ENCODE results near the gene DTHD1. TPM values are rescaled to one million over a fixed set of nuclear protein-coding genes. Genes with fewer than 3 reads are reported as not detected.

DTHD1 gene
- total and polyA plus RNA-seq, 7 donors: under 0.01 to 0.27 (median 0.21) TPM; not detected in 3

DNA sequence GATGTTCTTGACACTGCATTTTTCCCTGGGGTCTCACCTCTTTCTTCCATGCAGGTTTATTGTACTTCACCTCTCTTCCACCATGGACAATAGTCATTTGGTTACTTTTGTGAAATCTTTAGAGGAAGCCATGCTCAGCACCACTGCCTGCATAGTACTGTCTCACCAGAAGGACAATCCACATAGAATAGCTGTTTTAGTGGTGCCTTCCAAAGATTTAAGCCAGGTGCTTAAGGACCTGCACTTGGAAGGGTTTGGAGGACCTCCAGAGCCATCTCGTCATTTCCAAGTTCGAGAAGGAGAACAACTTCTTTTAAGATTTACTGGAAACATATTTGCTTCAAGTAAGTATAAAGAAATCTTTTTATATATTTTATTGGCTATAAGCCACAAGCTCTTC lies 26.7 kb downstream of the DTHD1 start:
- DNase-seq: no peak
- Histone ChIP-seq H3K36me3 (no peaks in the 10 kb centered on the region), H3K9me3 (no peaks in the 10 kb centered on the region), H3K27me3 (no peaks in the 10 kb centered on the region), H3K4me3 (no peak overlapping the region), H3K27ac (no peak overlapping the region), H3K4me1 (no peaks in the 10 kb centered on the region)
- 64 to 92% methylated on average over 2 of the region's 2 CpGs for WGBS, 2 donors
- TF ChIP-seq, protein P1, sequence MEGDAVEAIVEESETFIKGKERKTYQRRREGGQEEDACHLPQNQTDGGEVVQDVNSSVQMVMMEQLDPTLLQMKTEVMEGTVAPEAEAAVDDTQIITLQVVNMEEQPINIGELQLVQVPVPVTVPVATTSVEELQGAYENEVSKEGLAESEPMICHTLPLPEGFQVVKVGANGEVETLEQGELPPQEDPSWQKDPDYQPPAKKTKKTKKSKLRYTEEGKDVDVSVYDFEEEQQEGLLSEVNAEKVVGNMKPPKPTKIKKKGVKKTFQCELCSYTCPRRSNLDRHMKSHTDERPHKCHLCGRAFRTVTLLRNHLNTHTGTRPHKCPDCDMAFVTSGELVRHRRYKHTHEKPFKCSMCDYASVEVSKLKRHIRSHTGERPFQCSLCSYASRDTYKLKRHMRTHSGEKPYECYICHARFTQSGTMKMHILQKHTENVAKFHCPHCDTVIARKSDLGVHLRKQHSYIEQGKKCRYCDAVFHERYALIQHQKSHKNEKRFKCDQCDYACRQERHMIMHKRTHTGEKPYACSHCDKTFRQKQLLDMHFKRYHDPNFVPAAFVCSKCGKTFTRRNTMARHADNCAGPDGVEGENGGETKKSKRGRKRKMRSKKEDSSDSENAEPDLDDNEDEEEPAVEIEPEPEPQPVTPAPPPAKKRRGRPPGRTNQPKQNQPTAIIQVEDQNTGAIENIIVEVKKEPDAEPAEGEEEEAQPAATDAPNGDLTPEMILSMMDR (IDR thresholded peaks at IDR 0.05): no peak
- no peak for TF ChIP-seq POLR2AphosphoS5 (IDR thresholded peaks at IDR 0.05)
- no peak for TF ChIP-seq EP300 (IDR thresholded peaks at IDR 0.05)
- TF ChIP-seq POLR2A (IDR thresholded peaks at IDR 0.05): no peak
- intact Hi-C loops (cut with DNase I): no loop called here

DNA sequence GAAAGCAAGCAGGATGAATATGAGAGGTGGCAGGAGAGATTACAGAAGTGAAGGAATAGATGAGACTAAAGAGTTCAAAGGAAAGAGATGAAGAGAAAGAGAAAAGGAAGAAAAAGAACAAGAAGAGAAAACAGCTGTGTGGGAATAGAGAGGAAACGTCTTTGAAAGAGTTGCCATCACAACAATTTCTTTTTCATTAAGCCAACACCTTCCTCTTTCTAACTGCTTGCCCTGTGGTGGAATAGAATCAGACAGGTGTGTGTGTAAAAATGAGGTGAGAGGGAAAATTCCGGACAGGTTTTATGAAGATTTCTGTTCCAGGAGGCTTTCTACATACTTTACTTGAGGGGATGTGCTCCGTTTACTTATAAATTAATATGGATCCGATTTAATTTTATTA lies 28.8 kb downstream of the DTHD1 start:
- intact Hi-C loops (cut with DNase I): no loop called here
- Histone ChIP-seq H3K36me3 (no peaks in the 10 kb centered on the region), H3K4me1 (no peaks in the 10 kb centered on the region), H3K27ac (no peak overlapping the region), H3K9me3 (no peaks in the 10 kb centered on the region), H3K4me3 (no peak overlapping the region), H3K27me3 (no peaks in the 10 kb centered on the region)
- TF ChIP-seq, protein P1 (IDR thresholded peaks at IDR 0.05): no peak
- no peak for TF ChIP-seq EP300 (IDR thresholded peaks at IDR 0.05)
- no peak for TF ChIP-seq POLR2AphosphoS5 (IDR thresholded peaks at IDR 0.05)
- TF ChIP-seq POLR2A (IDR thresholded peaks at IDR 0.05): no peak
- no peak for DNase-seq
- 63 to 79% methylated on average over 4 of the region's 4 CpGs for WGBS, 2 donors

DNA sequence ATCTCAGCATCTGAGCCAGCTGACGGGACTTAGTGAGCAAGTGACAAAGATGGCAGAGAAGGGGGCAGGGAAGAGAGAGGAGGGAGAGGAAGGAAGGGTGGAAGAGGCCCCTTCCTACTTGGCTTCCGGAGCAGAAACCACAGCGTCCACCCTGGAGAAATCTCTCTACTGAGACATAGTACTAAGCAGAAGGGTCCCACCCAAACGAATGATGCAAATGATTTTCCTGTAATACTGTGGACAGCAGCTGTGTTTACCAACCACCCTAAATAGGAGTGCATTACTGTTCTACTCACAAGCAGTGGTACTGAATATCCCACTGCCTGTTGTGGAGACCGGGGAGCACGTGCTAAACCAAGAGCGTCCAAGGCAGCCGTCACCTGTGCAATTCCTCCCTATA lies 29.4 kb downstream of the DTHD1 start:
- Histone ChIP-seq H3K27ac (no peak overlapping the region), H3K4me1 (no peaks in the 10 kb centered on the region), H3K9me3 (no peaks in the 10 kb centered on the region), H3K4me3 (no peak overlapping the region), H3K27me3 (no peaks in the 10 kb centered on the region), H3K36me3 (no peaks in the 10 kb centered on the region)
- TF ChIP-seq POLR2AphosphoS5 (IDR thresholded peaks at IDR 0.05): peak in 1 of 4 donors; percentile 8
- TF ChIP-seq, protein P1 (IDR thresholded peaks at IDR 0.05): no peak
- WGBS, 2 donors: 42 to 65% methylated on average over 8 of the region's 8 CpGs
- DNase-seq: peak; percentile 71
- intact Hi-C loops (cut with DNase I): no loop called here

DNA sequence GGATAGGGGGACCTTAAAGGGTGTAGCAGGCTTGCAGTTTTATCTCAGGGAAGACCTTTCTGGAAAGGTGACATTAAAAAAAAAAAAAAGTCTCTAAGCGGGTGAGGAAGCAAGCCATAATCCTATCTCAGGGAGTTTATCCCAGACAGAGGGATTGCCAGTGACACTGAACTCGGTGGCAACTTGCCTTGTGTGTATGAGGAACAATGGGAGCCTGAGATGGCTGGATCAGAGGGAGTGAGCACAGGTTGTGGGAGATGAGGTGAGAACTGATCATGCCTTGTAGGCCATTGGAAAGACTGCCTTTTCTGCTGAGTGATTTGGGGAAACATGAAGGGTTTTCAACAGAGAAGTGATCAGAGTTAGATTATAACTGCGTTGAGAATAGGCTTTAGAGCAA lies 31.1 kb downstream of the DTHD1 start:
- 90 to 91% methylated on average over 3 of the region's 3 CpGs for WGBS, 2 donors
- H3K27ac ChIP-seq: no peak overlapping the region
- H3K9me3 ChIP-seq: no peaks in the 10 kb centered on the region
- H3K4me3 ChIP-seq: no peak overlapping the region
- no peaks in the 10 kb centered on the region for H3K4me1 ChIP-seq
- TF ChIP-seq, protein P1 (IDR thresholded peaks at IDR 0.05): no peak
- TF ChIP-seq POLR2A (IDR thresholded peaks at IDR 0.05) (no peak), POLR2AphosphoS5 (IDR thresholded peaks at IDR 0.05) (no peak), EP300 (IDR thresholded peaks at IDR 0.05) (no peak)
- DNase-seq: no peak
- no peaks in the 10 kb centered on the region for H3K27me3 ChIP-seq
- intact Hi-C loops (cut with DNase I): no loop called here
- no peaks in the 10 kb centered on the region for H3K36me3 ChIP-seq

DNA sequence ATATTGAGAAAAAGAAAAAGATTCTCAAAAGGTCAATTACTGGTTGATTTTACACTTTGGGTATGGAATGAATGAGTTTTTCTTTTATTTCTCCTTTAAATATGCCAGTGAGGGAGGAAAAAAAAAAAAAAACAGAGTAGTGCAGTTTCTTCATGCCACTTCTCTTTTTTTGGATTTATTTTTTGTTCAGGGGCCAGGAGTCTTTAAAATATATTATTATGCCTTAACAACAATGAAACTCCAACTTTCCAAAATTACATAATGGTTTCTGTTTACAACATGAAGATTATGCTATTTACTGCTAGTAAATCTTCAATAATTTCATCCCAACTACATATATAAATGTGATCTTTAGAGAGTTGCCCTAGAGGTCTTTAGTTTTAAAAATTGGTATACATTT lies 31.9 kb downstream of the DTHD1 start:
- no peaks in the 10 kb centered on the region for H3K27me3 ChIP-seq
- no peak overlapping the region for H3K27ac ChIP-seq
- H3K36me3 ChIP-seq: no peaks in the 10 kb centered on the region
- H3K9me3 ChIP-seq: no peaks in the 10 kb centered on the region
- intact Hi-C loops (cut with DNase I): no loop called here
- no peaks in the 10 kb centered on the region for H3K4me1 ChIP-seq
- H3K4me3 ChIP-seq: no peak overlapping the region
- TF ChIP-seq POLR2AphosphoS5 (IDR thresholded peaks at IDR 0.05) (no peak), EP300 (IDR thresholded peaks at IDR 0.05) (no peak), POLR2A (IDR thresholded peaks at IDR 0.05) (no peak)
- TF ChIP-seq, protein P1 (IDR thresholded peaks at IDR 0.05): no peak
- DNase-seq: no peak

All from sigmoid colon (tissue), 7 donors.